CD4-positive, alpha-beta T cell treated with Interleukin-6 for 4 hours (primary cell): ENCODE results near the gene F2RL1.
"Not testable (repeated sequence)": the region's sequence is repeated elsewhere in the genome, so short reads cannot be mapped to it uniquely, and the experiment has no call there.

ENCODE experiments used
- DNase-seq: peaks from one replicate; pipeline ENCODE4 v3.0.0-alpha.2; 2020; ENCODE audit warnings: mixed read lengths

The F2RL1 gene

GRCh38 chr5:76818844-76819831 lies at the start of gene F2RL1:
TSS of gene F2RL1 (plus strand) at chr5:76819030. CDS start at chr5:76819183, 153 bp downstream.
- DNase-seq = peak; percentile 80

GRCh38 chr5:76771041-76771440 lies 47.8 kb upstream of the F2RL1 start:
- DNase-seq = not testable (repeated sequence)

- DNase-seq = no peak
These were observed 47.0 kb upstream of the F2RL1 start for GRCh38 chr5:76771705-76772405.

- DNase-seq = no peak
These were observed 42.9 kb upstream of the F2RL1 start for GRCh38 chr5:76775921-76776320.

- no peak for DNase-seq
These were observed 42.4 kb upstream of the F2RL1 start for GRCh38 chr5:76776391-76776790.

GRCh38 chr5:76780616-76781015 lies 38.2 kb upstream of the F2RL1 start:
- not testable (repeated sequence) for DNase-seq

GRCh38 chr5:76781775-76782174 lies 37.1 kb upstream of the F2RL1 start:
- no peak for DNase-seq

GRCh38 chr5:76782444-76782843 lies 36.4 kb upstream of the F2RL1 start:
- no peak for DNase-seq

- DNase-seq = no peak
These were observed 31.6 kb upstream of the F2RL1 start for GRCh38 chr5:76787237-76787636.

- no peak for DNase-seq
These were observed 30.5 kb upstream of the F2RL1 start for GRCh38 chr5:76788362-76788761.

- DNase-seq = not testable (repeated sequence)
These were observed 29.6 kb upstream of the F2RL1 start for GRCh38 chr5:76789275-76789674.

- no peak for DNase-seq
These were observed 28.7 kb upstream of the F2RL1 start for GRCh38 chr5:76789991-76790581.

GRCh38 chr5:76790632-76791290 lies 28.1 kb upstream of the F2RL1 start:
- DNase-seq = peak; percentile 34

GRCh38 chr5:76791461-76791860 lies 27.4 kb upstream of the F2RL1 start:
- DNase-seq = no peak

- no peak for DNase-seq
These were observed 24.0 kb upstream of the F2RL1 start for GRCh38 chr5:76794871-76795270.

- no peak for DNase-seq
These were observed 19.2 kb upstream of the F2RL1 start for GRCh38 chr5:76799588-76799987.

GRCh38 chr5:76800579-76800978 lies 18.3 kb upstream of the F2RL1 start:
- DNase-seq = no peak

GRCh38 chr5:76801159-76801802 lies 17.5 kb upstream of the F2RL1 start:
- DNase-seq = no peak

GRCh38 chr5:76801803-76802195 lies 17.0 kb upstream of the F2RL1 start:
- DNase-seq = no peak

- DNase-seq = no peak
These were observed 14.6 kb upstream of the F2RL1 start for GRCh38 chr5:76804266-76804665.

- DNase-seq = no peak
These were observed 12.9 kb upstream of the F2RL1 start for GRCh38 chr5:76805821-76806505.

GRCh38 chr5:76807296-76807695 lies 11.5 kb upstream of the F2RL1 start:
- no peak for DNase-seq
